CD14-positive monocyte (primary cell): ENCODE results near the gene ANKRD31. TPM values are rescaled to one million over a fixed set of nuclear protein-coding genes. Genes with fewer than 3 reads are reported as not detected.

Experiments
- DNase-seq, 3 donors: peaks; one replicate each; pipeline ENCODE4 v3.0.0-alpha.2; 2011 to 2022
- H2AFZ ChIP-seq: 2 replicates; pipeline ENCODE4 v1.6.0; 2012; ENCODE audit warnings: mild to moderate bottlenecking, low read depth, low read length, inconsistent platforms; ENCODE audit not compliant: insufficient read depth, poor library complexity, severe bottlenecking
- H3K27ac ChIP-seq, 2 donors: 1 replicate in 1 of 2; 2 replicates in 1 of 2; pipeline ENCODE4 v1.5.1; 2012 to 2013; ENCODE audit warnings: low read length in 2 of 2, control low read depth in 1 of 2, inconsistent platforms in 1 of 2, low read depth in 1 of 2, mild to moderate bottlenecking in 1 of 2
- H3K27me3 ChIP-seq, 2 donors: one replicate each; pipeline versions ENCODE4 v1.6.0 to v1.6.1; 2011 to 2013; ENCODE audit warnings: low read length in 2 of 2; ENCODE audit not compliant: control insufficient read depth in 2 of 2, insufficient read depth in 2 of 2
- H3K36me3 ChIP-seq, 2 donors: replicated peaks in 1 of 2; 1 replicate in 1 of 2; 2 replicates in 1 of 2; pipeline versions ENCODE4 v1.5.1 to v1.6.1; 2012 to 2013; ENCODE audit warnings: low read length in 2 of 2, control low read depth in 1 of 2, inconsistent platforms in 1 of 2, mild to moderate bottlenecking in 1 of 2; ENCODE audit not compliant: insufficient read depth in 2 of 2, control insufficient read depth in 1 of 2
- H3K4me1 ChIP-seq, 2 donors: 1 replicate in 1 of 2; 2 replicates in 1 of 2; pipeline versions ENCODE4 v1.5.1 to v1.6.1; 2012 to 2013; ENCODE audit warnings: low read length in 2 of 2, control low read depth in 1 of 2, inconsistent platforms in 1 of 2, mild to moderate bottlenecking in 1 of 2, moderate library complexity in 1 of 2; ENCODE audit not compliant: insufficient read depth in 2 of 2, control insufficient read depth in 1 of 2
- H3K4me2 ChIP-seq: replicated peaks from 2 replicates; pipeline ENCODE3; 2012; ENCODE audit warnings: low read length, moderate library complexity, mild to moderate bottlenecking; ENCODE audit not compliant: poor library complexity, severe bottlenecking; ENCODE audit errors: extremely low read depth
- H3K4me3 ChIP-seq, 3 experiments: fragments of 200-600 bp in 1 of 3; sonication (generic) in 1 of 3; replicated peaks in 1 of 3; 1 replicate in 2 of 3; 2 replicates in 1 of 3; pipeline ENCODE4 v1.5.1; 2011 to 2013; ENCODE audit warnings: low read length in 3 of 3, mild to moderate bottlenecking in 3 of 3, control low read depth in 2 of 3, low read depth in 2 of 3, inconsistent platforms in 1 of 3, moderate library complexity in 1 of 3
- H3K79me2 ChIP-seq: 2 replicates; pipeline ENCODE4 v1.6.0; 2012; ENCODE audit warnings: mild to moderate bottlenecking, control low read depth, inconsistent platforms, low read length, moderate library complexity; ENCODE audit not compliant: insufficient read depth
- H3K9ac ChIP-seq: 2 replicates; pipeline ENCODE4 v1.6.0; 2017; ENCODE audit warnings: low read length, mild to moderate bottlenecking; ENCODE audit not compliant: insufficient read depth, poor library complexity, severe bottlenecking
- H3K9me3 ChIP-seq, 2 donors: replicated peaks in 1 of 2; 1 replicate in 1 of 2; 2 replicates in 1 of 2; pipeline versions ENCODE4 v1.5.1 to v1.6.1; 2012 to 2013; ENCODE audit warnings: low read length in 2 of 2, control low read depth in 1 of 2; ENCODE audit not compliant: control insufficient read depth in 1 of 2, insufficient read depth in 1 of 2
- H4K20me1 ChIP-seq: 2 replicates; pipeline ENCODE4 v1.6.0; 2012; ENCODE audit warnings: mild to moderate bottlenecking, low read length, control low read depth, moderate library complexity; ENCODE audit not compliant: insufficient read depth
- H3K27ac Mint-ChIP-seq, 7 donors: one replicate each; pipeline ENCODE4 v1.8.0; 2020; ENCODE audit warnings: mild to moderate bottlenecking in 7 of 7, mixed read lengths in 7 of 7, moderate library complexity in 6 of 7, inconsistent platforms in 2 of 7
- H3K27me3 Mint-ChIP-seq, 3 donors: one replicate each; pipeline ENCODE4 v1.8.0; 2021 to 2022; ENCODE audit warnings: low read depth in 3 of 3, mild to moderate bottlenecking in 3 of 3, mixed read lengths in 3 of 3, moderate library complexity in 3 of 3, inconsistent platforms in 1 of 3
- H3K36me3 Mint-ChIP-seq, 2 donors: one replicate each; pipeline ENCODE4 v1.8.0; 2020; ENCODE audit warnings: mixed read lengths in 2 of 2, inconsistent platforms in 1 of 2, mild to moderate bottlenecking in 1 of 2
- H3K4me1 Mint-ChIP-seq: one replicate; pipeline ENCODE4 v1.8.0; 2020; ENCODE audit warnings: mild to moderate bottlenecking, mixed read lengths
- H3K4me3 Mint-ChIP-seq, 2 donors: one replicate each; pipeline ENCODE4 v1.8.0; 2020; ENCODE audit warnings: mild to moderate bottlenecking in 2 of 2, mixed read lengths in 2 of 2, moderate library complexity in 1 of 2
- H3K9me3 Mint-ChIP-seq, 7 donors: one replicate each; pipeline ENCODE4 v1.8.0; 2020 to 2022; ENCODE audit warnings: mixed read lengths in 7 of 7, mild to moderate bottlenecking in 6 of 7, moderate library complexity in 6 of 7, inconsistent platforms in 2 of 7
- CTCF ChIP-seq: fragments of 200-600 bp; IDR thresholded peaks from one replicate; pipeline ENCODE4 v1.8.0; 2022; ENCODE audit warnings: antibody characterized with exemption, mild to moderate bottlenecking
- WGBS: methylation state at CpG from one replicate; pipeline ENCODE4 v1.1.5; 2013; ENCODE audit warnings: missing lambda C conversion rate; ENCODE audit not compliant: insufficient coverage; 5-methylcytosine and 5-hydroxymethylcytosine counted together
- intact Hi-C, 2 donors: fragments of 100-400 bp; cut with micrococcal nuclease; formaldehyde crosslinking; loops; one replicate each; pipeline versions ENCODE4 v1.15.0 to v1.15.1; 2023
- polyA plus RNA-seq, 3 donors: library from polyadenylated mRNA; depleted of rRNA in 1 of 3; unstranded in 2 of 3; stranded (reverse) in 1 of 3; fragments of 300-500 nt in 2 of 3; fragments of >200 nt in 1 of 3; fragmentation: Illumina TruSeq in 2 of 3; gene quantifications; 1 replicate in 2 of 3; 2 replicates in 1 of 3; pipeline ENCODE4 v1.2.3, GENCODE V29; 2012 to 2021

Gene ANKRD31
- polyA plus RNA-seq, 3 donors = 0.05 TPM; not detected in 2

DNA sequence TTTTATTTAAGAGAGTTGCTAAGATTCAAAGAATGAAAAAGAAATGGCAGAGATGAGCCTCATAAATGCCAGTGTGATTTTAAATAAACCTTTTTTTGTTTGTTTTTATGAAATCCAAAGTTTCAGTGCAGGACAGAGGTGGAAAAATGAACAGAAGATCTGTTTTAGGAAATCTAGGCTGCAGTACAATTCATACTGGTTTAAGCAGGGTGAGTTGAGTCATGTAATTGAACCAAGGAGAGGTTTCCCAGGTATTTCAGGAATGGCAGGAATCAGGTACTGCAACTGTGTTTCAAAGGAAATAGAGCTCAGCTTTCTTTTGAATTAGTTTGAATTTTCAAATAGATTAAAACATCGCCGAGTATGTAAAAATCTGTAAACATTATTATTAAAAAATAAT, 3.0 kb upstream of the ANKRD31 start:
- H3K4me3 Mint-ChIP-seq = no peak overlapping the region

GRCh38 chr5:75235711-75236110, 967 bp downstream of the ANKRD31 start:
- H3K36me3 Mint-ChIP-seq = no peaks in the 10 kb centered on the region
- Histone ChIP-seq H3K4me3 (no peak overlapping the region), H3K36me3 (no peaks in the 10 kb centered on the region), H3K27ac (no peak overlapping the region), H3K27me3 (peaks cover 0 to 8% of the 10 kb centered on the region in 2 donors), H3K9me3 (no peaks in the 10 kb centered on the region), H2AFZ (peak overlapping the region; percentile 97), H3K4me1 (peaks cover 9 to 13% of the 10 kb centered on the region in 2 donors), H3K4me2 (no peak overlapping the region), H3K9ac (no peak overlapping the region), H3K79me2 (no peaks in the 10 kb centered on the region), H4K20me1 (no peaks in the 10 kb centered on the region)
- no peak for DNase-seq
- peaks cover 0 to 10% (median 8%) of the 10 kb centered on the region in 3 donors for H3K27me3 Mint-ChIP-seq
- H3K9me3 Mint-ChIP-seq = peaks cover 0 to 2% (median 0%) of the 10 kb centered on the region in 7 donors
- peaks cover 8% of the 10 kb centered on the region for H3K4me1 Mint-ChIP-seq
- TF ChIP-seq CTCF = no peak
- intact Hi-C loops = loop anchor here (2.0 to 10.0 kb wide), 3 partner anchors 101 to 429 kb away; partner anchors contain the start of gene HMGCR (in 2 of the 2)
- H3K27ac Mint-ChIP-seq = no peak overlapping the region
- 100% methylated on average over 1 of the region's 4 CpGs for WGBS
- H3K4me3 Mint-ChIP-seq = peak overlapping the region in 1 of 2 donors; percentile 7

More for the DNA sequence above, 3.0 kb upstream of the ANKRD31 start:
- no peaks in the 10 kb centered on the region for H3K9me3 ChIP-seq
- H3K4me1 ChIP-seq = peaks cover 9 to 13% of the 10 kb centered on the region in 2 donors
- peaks cover 0 to 8% of the 10 kb centered on the region in 2 donors for H3K27me3 ChIP-seq
- intact Hi-C loops = loop anchor here (5.0 to 10.0 kb wide), 2 partner anchors 98 to 425 kb away; partner anchors contain the start of gene HMGCR (in 1 of the 2)
- no CpG with 5 or more reads among the region's 2 CpGs for WGBS
- Mint-ChIP-seq H3K4me1 (peaks cover 8% of the 10 kb centered on the region), H3K9me3 (no peaks in the 10 kb centered on the region), H3K27ac (no peak overlapping the region), H3K36me3 (no peaks in the 10 kb centered on the region), H3K27me3 (peaks cover 3 to 7% (median 6%) of the 10 kb centered on the region in 3 donors)
- no peak for DNase-seq
- no peak for TF ChIP-seq CTCF
- H3K4me2 ChIP-seq = no peak overlapping the region
- no peaks in the 10 kb centered on the region for H4K20me1 ChIP-seq
- no peaks in the 10 kb centered on the region for H3K79me2 ChIP-seq
- no peak overlapping the region for H2AFZ ChIP-seq
- H3K9ac ChIP-seq = no peak overlapping the region
- no peaks in the 10 kb centered on the region for H3K36me3 ChIP-seq
- H3K4me3 ChIP-seq = no peak overlapping the region
- no peak overlapping the region for H3K27ac ChIP-seq
